ENCODE results near the gene TRAF3IP1.

Gene TRAF3IP1

DNA sequence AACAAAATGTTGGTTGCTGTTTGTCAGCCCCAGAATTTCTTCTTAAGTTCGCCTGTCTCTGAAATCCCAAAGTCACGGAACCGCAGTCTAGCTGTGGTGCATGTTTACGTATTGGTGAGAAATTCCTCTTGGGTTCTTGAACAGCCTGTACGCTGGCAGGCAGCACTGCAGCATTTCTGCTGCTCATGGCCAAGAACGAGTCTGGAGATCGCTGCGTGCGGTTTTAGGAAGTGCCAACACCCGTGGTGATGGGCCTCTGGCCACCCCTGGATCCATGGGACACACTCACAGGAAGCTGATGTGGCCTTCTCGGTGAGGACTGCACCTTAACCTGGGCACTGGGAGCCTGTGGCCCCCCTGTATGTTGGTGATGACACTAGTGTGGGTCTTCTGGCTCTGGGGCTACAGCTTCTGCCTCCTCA, 130.1 kb downstream of the TRAF3IP1 start:
- TF ChIP-seq, protein P1, sequence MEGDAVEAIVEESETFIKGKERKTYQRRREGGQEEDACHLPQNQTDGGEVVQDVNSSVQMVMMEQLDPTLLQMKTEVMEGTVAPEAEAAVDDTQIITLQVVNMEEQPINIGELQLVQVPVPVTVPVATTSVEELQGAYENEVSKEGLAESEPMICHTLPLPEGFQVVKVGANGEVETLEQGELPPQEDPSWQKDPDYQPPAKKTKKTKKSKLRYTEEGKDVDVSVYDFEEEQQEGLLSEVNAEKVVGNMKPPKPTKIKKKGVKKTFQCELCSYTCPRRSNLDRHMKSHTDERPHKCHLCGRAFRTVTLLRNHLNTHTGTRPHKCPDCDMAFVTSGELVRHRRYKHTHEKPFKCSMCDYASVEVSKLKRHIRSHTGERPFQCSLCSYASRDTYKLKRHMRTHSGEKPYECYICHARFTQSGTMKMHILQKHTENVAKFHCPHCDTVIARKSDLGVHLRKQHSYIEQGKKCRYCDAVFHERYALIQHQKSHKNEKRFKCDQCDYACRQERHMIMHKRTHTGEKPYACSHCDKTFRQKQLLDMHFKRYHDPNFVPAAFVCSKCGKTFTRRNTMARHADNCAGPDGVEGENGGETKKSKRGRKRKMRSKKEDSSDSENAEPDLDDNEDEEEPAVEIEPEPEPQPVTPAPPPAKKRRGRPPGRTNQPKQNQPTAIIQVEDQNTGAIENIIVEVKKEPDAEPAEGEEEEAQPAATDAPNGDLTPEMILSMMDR (IDR thresholded peaks at IDR 0.05; ENCODE audit: low read depth, low read length, missing control alignments), result no peak
- H3K4me3 ChIP-seq (ENCODE audit: low read depth, low read length), result no peak overlapping the region
- in situ Hi-C loops (cut with HindIII; ENCODE audit: low sequenced_read_pairs), result no loop called here
- DNase-seq (ENCODE audit: low read depth), result no peak

All from astrocyte of the cerebellum (primary cell).